Activated T-cell treated with anti-CD3 and anti-CD28 coated beads, Interleukin-2, amount 50 U/mL, for 1 hour (primary cell): ENCODE data around the gene PRELID1.
"Not testable (repeated sequence)": the region's sequence is repeated elsewhere in the genome, so short reads cannot be mapped to it uniquely, and the experiment has no call there.

Experiments used
- DNase-seq: peaks from one replicate; pipeline ENCODE4 v3.0.0-alpha.2; 2020

The PRELID1 gene

GRCh38 chr5:177303121-177303924 is at the start of gene PRELID1, which contains the start of gene RAB24:
Gene PRELID1, plus strand, starts transcription at chr5:177303799. Its CDS starts 187 bp downstream, at chr5:177303986.
Gene RAB24, minus strand, starts transcription at chr5:177303719. Its CDS starts 431 bp downstream, at chr5:177303288.
- peak; percentile 88 for DNase-seq

GRCh38 chr5:177256296-177256695 is 47.3 kb upstream of the PRELID1 start:
- no peak for DNase-seq

- DNase-seq, result not testable (repeated sequence)
These were observed 44.9 kb upstream of the PRELID1 start for GRCh38 chr5:177258711-177259110.

GRCh38 chr5:177260961-177261360 is 42.6 kb upstream of the PRELID1 start:
- DNase-seq, result no peak

GRCh38 chr5:177261510-177261909 is 42.1 kb upstream of the PRELID1 start:
- no peak for DNase-seq

GRCh38 chr5:177264178-177264577 is 39.4 kb upstream of the PRELID1 start:
- DNase-seq, result no peak

- DNase-seq, result no peak
These were observed 38.2 kb upstream of the PRELID1 start for GRCh38 chr5:177265395-177265794.

- DNase-seq, result no peak
These were observed 34.2 kb upstream of the PRELID1 start for GRCh38 chr5:177269232-177269895.

GRCh38 chr5:177269976-177270375 is 33.6 kb upstream of the PRELID1 start:
- no peak for DNase-seq

GRCh38 chr5:177270653-177271052 is 32.9 kb upstream of the PRELID1 start:
- DNase-seq, result no peak

GRCh38 chr5:177271113-177271512 is 32.5 kb upstream of the PRELID1 start:
- DNase-seq, result no peak

- DNase-seq, result no peak
These were observed 27.7 kb upstream of the PRELID1 start for GRCh38 chr5:177275883-177276282.

GRCh38 chr5:177276886-177277285 is 26.7 kb upstream of the PRELID1 start:
- no peak for DNase-seq

- no peak for DNase-seq
These were observed 15.4 kb upstream of the PRELID1 start for GRCh38 chr5:177288191-177288590.

- DNase-seq, result no peak
These were observed 12.6 kb upstream of the PRELID1 start for GRCh38 chr5:177290816-177291596.

GRCh38 chr5:177291735-177292134 is 11.9 kb upstream of the PRELID1 start:
- DNase-seq, result no peak

GRCh38 chr5:177293819-177294581 is 9.6 kb upstream of the PRELID1 start:
- no peak for DNase-seq

- DNase-seq, result no peak
These were observed 9.0 kb upstream of the PRELID1 start for GRCh38 chr5:177294632-177295031.

- DNase-seq, result no peak
These were observed 7.7 kb upstream of the PRELID1 start for GRCh38 chr5:177295924-177296323.

- DNase-seq, result no peak
These were observed 7.0 kb upstream of the PRELID1 start for GRCh38 chr5:177296581-177296980.

- no peak for DNase-seq
These were observed 5.7 kb upstream of the PRELID1 start for GRCh38 chr5:177297922-177298321.

- no peak for DNase-seq
These were observed 3.9 kb upstream of the PRELID1 start for GRCh38 chr5:177299697-177300096.
